ENCODE results near the gene MALRD1. TPM values are rescaled to one million over a fixed set of nuclear protein-coding genes. Genes with fewer than 3 reads are reported as not detected.

MALRD1 gene
- total RNA-seq, 4 donors from 2014 or later = 58.6 to 357 (median 249) TPM

DNA sequence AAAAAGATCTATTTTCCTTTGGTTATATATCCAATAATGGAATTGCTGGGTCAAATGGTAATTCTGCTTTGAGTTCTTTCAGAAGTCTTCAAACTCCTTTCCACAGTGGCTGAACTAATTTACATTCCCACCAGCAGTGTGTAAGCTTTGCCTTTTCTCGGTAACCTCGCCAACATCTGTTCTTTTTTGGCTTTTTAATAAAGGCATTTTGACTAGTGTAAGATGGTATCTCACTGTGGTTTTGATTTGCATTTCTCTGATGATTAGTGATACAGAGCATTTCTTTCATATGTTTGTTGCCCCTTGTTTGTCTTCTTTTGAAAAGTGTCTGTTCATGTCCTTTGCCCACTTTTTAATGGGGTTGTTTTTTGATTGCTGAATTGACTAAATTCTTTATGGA, 285.0 kb downstream of the MALRD1 start:
- TF ChIP-seq, protein P1, sequence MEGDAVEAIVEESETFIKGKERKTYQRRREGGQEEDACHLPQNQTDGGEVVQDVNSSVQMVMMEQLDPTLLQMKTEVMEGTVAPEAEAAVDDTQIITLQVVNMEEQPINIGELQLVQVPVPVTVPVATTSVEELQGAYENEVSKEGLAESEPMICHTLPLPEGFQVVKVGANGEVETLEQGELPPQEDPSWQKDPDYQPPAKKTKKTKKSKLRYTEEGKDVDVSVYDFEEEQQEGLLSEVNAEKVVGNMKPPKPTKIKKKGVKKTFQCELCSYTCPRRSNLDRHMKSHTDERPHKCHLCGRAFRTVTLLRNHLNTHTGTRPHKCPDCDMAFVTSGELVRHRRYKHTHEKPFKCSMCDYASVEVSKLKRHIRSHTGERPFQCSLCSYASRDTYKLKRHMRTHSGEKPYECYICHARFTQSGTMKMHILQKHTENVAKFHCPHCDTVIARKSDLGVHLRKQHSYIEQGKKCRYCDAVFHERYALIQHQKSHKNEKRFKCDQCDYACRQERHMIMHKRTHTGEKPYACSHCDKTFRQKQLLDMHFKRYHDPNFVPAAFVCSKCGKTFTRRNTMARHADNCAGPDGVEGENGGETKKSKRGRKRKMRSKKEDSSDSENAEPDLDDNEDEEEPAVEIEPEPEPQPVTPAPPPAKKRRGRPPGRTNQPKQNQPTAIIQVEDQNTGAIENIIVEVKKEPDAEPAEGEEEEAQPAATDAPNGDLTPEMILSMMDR (IDR thresholded peaks at IDR 0.05) = no peak
- no peak for TF ChIP-seq POLR2A (IDR thresholded peaks at IDR 0.05)
- DNase-seq = no peak
- Histone ChIP-seq H3K27me3 (no peaks in the 10 kb centered on the region), H3K4me3 (no peak overlapping the region), H3K4me1 (no peaks in the 10 kb centered on the region), H3K9me3 (no peaks in the 10 kb centered on the region), H3K27ac (no peak overlapping the region), H3K36me3 (no peaks in the 10 kb centered on the region)

DNA sequence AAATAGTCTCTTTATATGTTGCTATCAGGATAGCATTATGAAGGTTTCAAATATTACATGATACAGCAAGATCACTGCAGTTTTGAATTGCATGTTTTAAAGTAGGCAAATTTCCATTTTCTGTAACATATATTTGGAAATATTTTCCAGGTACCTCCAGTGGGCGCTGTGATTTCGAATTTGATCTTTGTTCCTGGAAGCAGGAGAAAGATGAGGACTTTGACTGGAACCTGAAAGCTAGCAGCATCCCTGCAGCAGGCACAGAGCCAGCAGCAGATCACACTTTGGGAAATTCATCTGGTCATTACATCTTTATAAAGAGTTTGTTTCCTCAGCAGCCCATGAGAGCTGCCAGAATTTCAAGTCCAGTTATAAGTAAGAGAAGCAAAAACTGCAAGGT, 299.0 kb downstream of the MALRD1 start:
- H3K36me3 ChIP-seq = no peaks in the 10 kb centered on the region
- TF ChIP-seq, protein P1 (IDR thresholded peaks at IDR 0.05) = peak in 1 of 6 experiments; percentile 4
- TF ChIP-seq POLR2A (IDR thresholded peaks at IDR 0.05) = no peak
- no peak for DNase-seq
- H3K4me1 ChIP-seq = no peaks in the 10 kb centered on the region
- H3K4me3 ChIP-seq = no peak overlapping the region
- no peaks in the 10 kb centered on the region for H3K27me3 ChIP-seq
- H3K27ac ChIP-seq = no peak overlapping the region
- no peaks in the 10 kb centered on the region for H3K9me3 ChIP-seq

DNA sequence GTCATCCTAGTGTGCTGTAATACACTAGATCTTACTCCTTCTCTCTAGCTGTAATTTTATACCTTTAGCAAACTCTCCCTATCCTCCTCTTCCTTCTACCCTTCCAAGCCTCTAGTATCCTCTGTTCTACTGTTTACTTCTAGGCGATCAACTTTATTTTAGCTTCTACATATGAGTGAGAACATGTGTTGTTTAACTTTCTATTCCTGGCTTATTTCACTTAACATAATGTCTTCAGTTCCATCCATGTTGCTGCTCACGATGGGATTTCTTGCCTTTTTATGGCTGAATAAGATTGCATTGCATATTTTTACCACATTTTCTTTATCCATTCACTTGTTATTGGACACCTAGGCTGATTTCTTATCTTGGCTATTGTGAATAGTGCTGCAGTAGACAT, 318.6 kb downstream of the MALRD1 start:
- Histone ChIP-seq H3K27me3 (no peaks in the 10 kb centered on the region), H3K9me3 (no peaks in the 10 kb centered on the region), H3K27ac (no peak overlapping the region), H3K36me3 (no peaks in the 10 kb centered on the region), H3K4me1 (no peaks in the 10 kb centered on the region), H3K4me3 (no peak overlapping the region)
- DNase-seq = no peak
- TF ChIP-seq, protein P1 (IDR thresholded peaks at IDR 0.05) = no peak
- no peak for TF ChIP-seq POLR2A (IDR thresholded peaks at IDR 0.05)

DNA sequence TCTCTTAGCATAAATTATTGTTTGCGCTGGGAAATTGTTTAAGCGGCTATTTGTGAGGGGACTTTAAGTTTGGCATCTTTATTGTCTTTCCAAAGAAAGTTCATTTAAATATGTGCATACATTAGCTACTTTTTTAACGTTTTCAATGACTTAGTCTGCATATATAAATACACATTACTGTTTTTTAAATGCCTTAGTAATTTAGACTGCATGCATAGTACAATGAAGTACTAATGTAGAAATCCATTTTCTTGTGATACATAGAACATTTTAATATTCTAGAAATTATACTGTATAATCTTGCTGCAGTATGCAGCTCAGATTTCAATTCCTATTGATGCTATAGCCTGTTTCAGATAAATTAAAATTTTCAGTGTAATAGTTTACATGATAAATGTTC, 325.4 kb downstream of the MALRD1 start:
- no peaks in the 10 kb centered on the region for H3K9me3 ChIP-seq
- TF ChIP-seq, protein P1 (IDR thresholded peaks at IDR 0.05) = no peak
- TF ChIP-seq POLR2A (IDR thresholded peaks at IDR 0.05) = no peak
- H3K36me3 ChIP-seq = no peaks in the 10 kb centered on the region
- no peak for DNase-seq
- H3K4me1 ChIP-seq = no peaks in the 10 kb centered on the region
- no peak overlapping the region for H3K27ac ChIP-seq
- no peak overlapping the region for H3K4me3 ChIP-seq
- no peaks in the 10 kb centered on the region for H3K27me3 ChIP-seq

DNA sequence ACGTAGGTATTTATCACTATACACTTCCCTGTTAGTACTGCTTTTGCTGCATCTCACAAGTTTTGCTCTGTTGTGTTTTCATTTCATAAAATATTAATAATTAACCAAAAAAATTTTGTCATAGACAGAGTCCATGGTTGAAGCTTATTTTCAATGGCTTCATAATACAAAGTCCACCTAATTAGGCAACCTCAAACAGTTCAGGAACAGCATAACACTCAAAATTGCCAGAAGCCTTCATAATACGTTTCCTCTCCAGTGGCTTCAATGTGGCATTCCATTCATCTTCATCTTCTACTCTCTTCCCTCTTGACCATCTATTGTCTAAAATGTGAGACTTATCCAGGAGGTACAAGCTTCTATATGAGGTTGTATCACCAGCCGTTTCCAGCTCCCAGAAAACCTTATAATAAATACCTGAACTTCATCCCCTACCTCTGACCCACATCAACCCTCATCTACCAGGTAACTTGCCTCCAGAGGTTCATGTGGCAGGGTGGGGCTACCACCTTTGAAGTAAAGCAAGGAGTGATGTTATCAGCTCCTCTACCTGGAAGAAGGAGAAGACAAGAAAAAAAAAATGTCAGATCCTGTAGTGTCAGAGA, 337.3 kb downstream of the MALRD1 start:
- DNase-seq = peak in 1 of 3 donors; percentile 71
- H3K27ac ChIP-seq = peak overlapping the region in 1 of 4 donors; percentile 58
- no peak for TF ChIP-seq POLR2A (IDR thresholded peaks at IDR 0.05)
- TF ChIP-seq, protein P1 (IDR thresholded peaks at IDR 0.05) = no peak
- no peaks in the 10 kb centered on the region for H3K27me3 ChIP-seq
- H3K9me3 ChIP-seq = no peaks in the 10 kb centered on the region
- no peak overlapping the region for H3K4me3 ChIP-seq
- H3K4me1 ChIP-seq = no peaks in the 10 kb centered on the region
- H3K36me3 ChIP-seq = peaks cover 0 to 17% (median 0%) of the 10 kb centered on the region in 3 donors

DNA sequence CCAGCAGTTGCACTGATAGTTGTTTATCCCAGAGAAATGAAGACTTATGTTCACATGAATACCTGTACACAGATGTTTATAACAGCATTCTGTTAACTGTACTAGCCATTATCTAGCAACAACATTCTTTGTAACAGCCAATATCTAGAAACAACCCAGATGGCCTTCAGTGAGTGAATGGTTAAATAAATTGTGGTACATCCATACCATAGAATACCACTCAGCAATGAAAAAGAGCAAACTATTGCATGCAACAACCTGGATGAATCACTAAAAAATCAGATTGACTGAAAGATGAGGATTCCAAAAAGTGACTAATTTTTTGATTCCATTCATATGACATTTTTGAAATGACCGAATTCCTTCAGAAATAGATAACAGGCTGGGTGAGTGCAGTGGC, 360.3 kb downstream of the MALRD1 start:
- no peak for TF ChIP-seq POLR2A (IDR thresholded peaks at IDR 0.05)
- TF ChIP-seq, protein P1 (IDR thresholded peaks at IDR 0.05) = no peak
- DNase-seq = no peak
- no peaks in the 10 kb centered on the region for H3K27me3 ChIP-seq
- H3K36me3 ChIP-seq = no peaks in the 10 kb centered on the region
- H3K4me1 ChIP-seq = no peaks in the 10 kb centered on the region
- no peaks in the 10 kb centered on the region for H3K9me3 ChIP-seq
- H3K27ac ChIP-seq = no peak overlapping the region
- no peak overlapping the region for H3K4me3 ChIP-seq

Measured in Peyer's patch (tissue), 4 donors.